ENCODE measurements around the gene LAMC3. TPM values are rescaled to one million over a fixed set of nuclear protein-coding genes. Genes with fewer than 3 reads are reported as not detected.

The LAMC3 gene
- total RNA-seq, 2 donors from 2014 or later, result 3.9 to 16.8 TPM

DNA sequence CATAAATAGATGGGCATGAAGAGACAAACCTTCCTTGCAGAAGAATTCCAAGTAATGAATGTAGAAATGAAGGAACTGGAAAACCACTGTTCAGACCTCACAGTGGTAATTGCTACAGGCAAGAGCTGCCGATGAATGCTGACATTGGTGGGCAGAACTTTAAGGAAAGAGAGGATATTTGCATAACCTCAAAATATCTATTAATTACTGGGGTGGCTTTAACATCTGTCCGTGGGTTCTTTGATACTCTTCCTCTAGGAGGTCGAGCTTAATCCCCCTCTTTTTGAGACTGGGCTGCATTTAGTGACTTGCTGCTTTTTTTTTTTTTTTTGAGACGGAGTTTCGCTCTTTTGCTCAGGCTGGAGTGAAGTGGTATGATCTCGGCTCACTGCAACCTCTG, 34.7 kb downstream of the LAMC3 start:
- Histone ChIP-seq H3K4me3 (no peak overlapping the region), H3K9me3 (no peaks in the 10 kb centered on the region), H3K27ac (no peak overlapping the region), H3K27me3 (no peaks in the 10 kb centered on the region), H3K4me1 (peaks cover 4% of the 10 kb centered on the region), H3K36me3 (replicated peaks in 1 of 2; ENCODE audit: insufficient read depth in 1 of 2, low read depth in 2 of 2) (no peaks in the 10 kb centered on the region)
- 63% methylated on average over 6 of the region's 6 CpGs for WGBS, 2 donors
- intact Hi-C loops (cut with DNase I), result loop anchor here (10.0 kb wide), 1 partner anchor 339 kb away; no protein-coding TSS in a partner anchor
- TF ChIP-seq, protein P1, sequence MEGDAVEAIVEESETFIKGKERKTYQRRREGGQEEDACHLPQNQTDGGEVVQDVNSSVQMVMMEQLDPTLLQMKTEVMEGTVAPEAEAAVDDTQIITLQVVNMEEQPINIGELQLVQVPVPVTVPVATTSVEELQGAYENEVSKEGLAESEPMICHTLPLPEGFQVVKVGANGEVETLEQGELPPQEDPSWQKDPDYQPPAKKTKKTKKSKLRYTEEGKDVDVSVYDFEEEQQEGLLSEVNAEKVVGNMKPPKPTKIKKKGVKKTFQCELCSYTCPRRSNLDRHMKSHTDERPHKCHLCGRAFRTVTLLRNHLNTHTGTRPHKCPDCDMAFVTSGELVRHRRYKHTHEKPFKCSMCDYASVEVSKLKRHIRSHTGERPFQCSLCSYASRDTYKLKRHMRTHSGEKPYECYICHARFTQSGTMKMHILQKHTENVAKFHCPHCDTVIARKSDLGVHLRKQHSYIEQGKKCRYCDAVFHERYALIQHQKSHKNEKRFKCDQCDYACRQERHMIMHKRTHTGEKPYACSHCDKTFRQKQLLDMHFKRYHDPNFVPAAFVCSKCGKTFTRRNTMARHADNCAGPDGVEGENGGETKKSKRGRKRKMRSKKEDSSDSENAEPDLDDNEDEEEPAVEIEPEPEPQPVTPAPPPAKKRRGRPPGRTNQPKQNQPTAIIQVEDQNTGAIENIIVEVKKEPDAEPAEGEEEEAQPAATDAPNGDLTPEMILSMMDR (IDR thresholded peaks at IDR 0.05), result no peak
- no peak for TF ChIP-seq POLR2A (IDR thresholded peaks at IDR 0.05)
- DNase-seq, result no peak
- ATAC-seq, result no peak

DNA sequence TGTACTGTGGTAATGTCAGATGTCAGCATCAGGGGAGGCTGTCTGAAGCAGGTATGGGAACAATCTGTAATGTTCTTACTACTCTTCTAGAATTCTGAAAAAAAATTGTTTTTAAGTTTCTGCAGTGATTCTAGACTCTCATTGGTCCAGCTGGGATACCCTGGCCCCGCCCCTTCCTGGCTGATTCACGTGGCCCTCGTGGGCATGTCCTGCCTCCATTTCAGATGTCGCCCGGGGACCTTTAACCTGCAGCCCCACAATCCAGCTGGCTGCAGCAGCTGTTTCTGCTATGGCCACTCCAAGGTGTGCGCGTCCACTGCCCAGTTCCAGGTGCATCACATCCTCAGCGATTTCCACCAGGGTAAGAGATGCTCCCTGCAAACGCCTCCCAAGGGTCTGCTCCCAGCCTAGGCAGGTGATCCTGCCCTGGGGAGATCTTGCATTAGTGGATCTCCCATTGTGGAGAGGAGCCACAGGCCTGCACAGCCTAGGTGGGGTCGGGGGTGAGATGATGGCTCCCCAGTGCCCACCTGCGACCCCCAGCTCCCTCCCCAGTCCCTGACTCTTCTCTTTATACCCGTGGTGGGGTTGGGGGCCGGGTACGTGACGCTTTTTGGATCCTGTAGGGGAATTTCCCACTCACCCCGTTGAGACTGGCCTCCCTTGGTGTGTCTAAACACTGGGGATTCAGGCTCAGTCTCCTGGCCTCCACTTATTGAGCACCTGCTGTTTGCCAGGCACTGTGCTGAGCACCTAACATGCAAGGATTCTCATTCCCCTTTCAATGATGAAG, 36.5 kb downstream of the LAMC3 start:
- peaks cover 4% of the 10 kb centered on the region for H3K4me1 ChIP-seq
- no peak overlapping the region for H3K27ac ChIP-seq
- no peaks in the 10 kb centered on the region for H3K27me3 ChIP-seq
- no peaks in the 10 kb centered on the region for H3K36me3 ChIP-seq (replicated peaks in 1 of 2; ENCODE audit: insufficient read depth in 1 of 2, low read depth in 2 of 2)
- WGBS, 2 donors, result 58 to 63% methylated on average over 13 to 14 of the region's 16 CpGs
- no peak for ATAC-seq
- no peak for DNase-seq
- TF ChIP-seq, protein P1 (IDR thresholded peaks at IDR 0.05), result no peak
- no peak for TF ChIP-seq POLR2A (IDR thresholded peaks at IDR 0.05)
- H3K9me3 ChIP-seq, result no peaks in the 10 kb centered on the region
- H3K4me3 ChIP-seq, result no peak overlapping the region
- intact Hi-C loops (cut with DNase I), result loop anchor here (10.0 kb wide), 1 partner anchor 341 kb away; no protein-coding TSS in a partner anchor

DNA sequence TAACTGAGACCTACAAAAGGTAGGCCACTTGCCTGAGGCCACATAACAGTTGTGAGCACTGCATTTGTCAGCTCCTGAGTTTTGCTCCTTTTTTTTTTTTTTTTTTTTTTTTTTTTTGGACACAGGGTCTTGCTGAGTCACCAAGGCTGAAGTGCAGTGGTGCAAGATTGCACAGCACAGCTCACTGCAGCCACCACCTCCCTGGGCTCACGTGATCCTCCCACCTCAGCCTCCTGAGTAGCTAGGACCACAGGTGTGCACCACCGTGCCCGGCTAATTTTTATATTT, 37.1 kb downstream of the LAMC3 start:
- no peak for TF ChIP-seq POLR2A (IDR thresholded peaks at IDR 0.05)
- TF ChIP-seq, protein P1 (IDR thresholded peaks at IDR 0.05), result no peak
- intact Hi-C loops (cut with DNase I), result loop anchor here (10.0 kb wide), 1 partner anchor 341 kb away; no protein-coding TSS in a partner anchor

DNA sequence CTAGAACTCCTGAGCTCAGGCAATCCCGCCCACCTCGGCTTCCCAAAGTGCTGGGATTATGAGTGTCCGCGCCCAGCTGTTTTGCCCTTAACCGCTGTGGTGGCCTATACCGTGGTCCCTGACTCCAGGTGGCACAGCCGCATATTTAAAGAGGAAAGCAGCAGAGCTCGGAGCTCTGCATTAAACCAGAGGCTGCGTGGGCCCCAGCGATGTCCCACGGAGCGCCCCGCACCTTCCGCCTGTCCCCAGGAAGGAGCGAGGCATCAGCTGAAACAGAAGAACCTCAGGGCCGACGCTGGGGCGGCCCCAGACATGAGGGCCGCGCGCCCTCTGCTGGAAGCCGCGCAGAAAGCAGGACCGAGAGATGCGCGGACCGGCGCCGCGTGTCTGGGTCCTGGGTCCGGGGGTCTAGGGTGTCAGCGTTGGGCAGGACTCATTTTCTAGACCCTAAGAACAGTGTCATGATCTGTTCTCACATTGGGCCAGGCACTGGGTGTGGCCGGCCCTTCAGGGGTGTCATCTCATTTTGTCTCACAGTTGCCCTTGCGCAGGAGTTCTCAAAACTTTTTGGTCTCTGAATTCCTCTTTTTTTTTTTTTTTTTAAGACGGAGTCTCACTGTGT, 37.7 kb downstream of the LAMC3 start:
- Histone ChIP-seq H3K36me3 (replicated peaks in 1 of 2; ENCODE audit: insufficient read depth in 1 of 2, low read depth in 2 of 2) (no peaks in the 10 kb centered on the region), H3K9me3 (no peaks in the 10 kb centered on the region), H3K27me3 (no peaks in the 10 kb centered on the region), H3K27ac (no peak overlapping the region), H3K4me3 (no peak overlapping the region), H3K4me1 (peaks cover 4% of the 10 kb centered on the region)
- peak; percentile 65 to 76 (median 67) for DNase-seq
- TF ChIP-seq, protein P1 (IDR thresholded peaks at IDR 0.05), result peak; percentile 69 to 86 (median 75)
- TF ChIP-seq POLR2A (IDR thresholded peaks at IDR 0.05), result no peak
- WGBS, 2 donors, result 12 to 20% methylated on average over 5 to 30 of the region's 35 CpGs
- intact Hi-C loops (cut with DNase I), result loop anchor here (10.0 kb wide), 1 partner anchor 342 kb away; no protein-coding TSS in a partner anchor
- ATAC-seq, result peak; percentile 78

More for the DNA sequence above, 37.1 kb downstream of the LAMC3 start:
- ATAC-seq, result no peak
- no peaks in the 10 kb centered on the region for H3K36me3 ChIP-seq (replicated peaks in 1 of 2; ENCODE audit: insufficient read depth in 1 of 2, low read depth in 2 of 2)
- H3K27ac ChIP-seq, result no peak overlapping the region
- DNase-seq, result no peak
- H3K4me1 ChIP-seq, result peaks cover 4% of the 10 kb centered on the region
- no peak overlapping the region for H3K4me3 ChIP-seq
- H3K9me3 ChIP-seq, result no peaks in the 10 kb centered on the region
- H3K27me3 ChIP-seq, result no peaks in the 10 kb centered on the region
- WGBS, 2 donors, result 88 to 91% methylated on average over 3 of the region's 3 CpGs
